HS-27A (cell line): ENCODE measurements around the gene MDFIC.

Source experiments
- DNase-seq: peaks from one replicate; pipeline ENCODE4 v3.0.0-alpha.2; 2012; ENCODE audit warnings: low read depth, missing footprints

MDFIC gene

GRCh38 chr7:114953724-114954123 is 31.8 kb downstream of the MDFIC start:
- DNase-seq: no peak

GRCh38 chr7:114956702-114957101 is 34.8 kb downstream of the MDFIC start:
- DNase-seq: no peak

- no peak for DNase-seq
Measured at GRCh38 chr7:114957444-114957843, 35.5 kb downstream of the MDFIC start.

GRCh38 chr7:114959931-114960330 is 38.0 kb downstream of the MDFIC start:
- no peak for DNase-seq

- no peak for DNase-seq
Measured at GRCh38 chr7:114962441-114962840, 40.5 kb downstream of the MDFIC start.

- no peak for DNase-seq
Measured at GRCh38 chr7:114966156-114966555, 44.3 kb downstream of the MDFIC start.

- DNase-seq: no peak
Measured at GRCh38 chr7:114969096-114969495, 47.2 kb downstream of the MDFIC start.

- DNase-seq: no peak
Measured at GRCh38 chr7:114970308-114970707, 48.4 kb downstream of the MDFIC start.

GRCh38 chr7:114970732-114971131 is 48.8 kb downstream of the MDFIC start:
- DNase-seq: no peak

GRCh38 chr7:114972567-114972966 is 50.7 kb downstream of the MDFIC start:
- no peak for DNase-seq

- peak; percentile 9 for DNase-seq
Measured at GRCh38 chr7:114973147-114973546, 51.3 kb downstream of the MDFIC start.

GRCh38 chr7:114975401-114975800 is 53.5 kb downstream of the MDFIC start:
- no peak for DNase-seq

GRCh38 chr7:114976666-114977065 is 54.8 kb downstream of the MDFIC start:
- no peak for DNase-seq

GRCh38 chr7:114977277-114977676 is 55.4 kb downstream of the MDFIC start:
- no peak for DNase-seq

- no peak for DNase-seq
Measured at GRCh38 chr7:114979388-114979787, 57.5 kb downstream of the MDFIC start.

- no peak for DNase-seq
Measured at GRCh38 chr7:114979803-114980507, 58.1 kb downstream of the MDFIC start.

GRCh38 chr7:114981323-114981722 is 59.4 kb downstream of the MDFIC start:
- no peak for DNase-seq

- no peak for DNase-seq
Measured at GRCh38 chr7:114985116-114985715, 63.3 kb downstream of the MDFIC start.

GRCh38 chr7:114986190-114987180 is 64.6 kb downstream of the MDFIC start:
- DNase-seq: no peak

- no peak for DNase-seq
Measured at GRCh38 chr7:114988026-114988425, 66.1 kb downstream of the MDFIC start.

GRCh38 chr7:114988755-114989375 is 67.0 kb downstream of the MDFIC start:
- DNase-seq: peak; percentile 11

- DNase-seq: no peak
Measured at GRCh38 chr7:114989531-114989930, 67.6 kb downstream of the MDFIC start.
